Smooth muscle cell of the pulmonary artery (primary cell): ENCODE measurements around the gene TNN. TPM values are rescaled to one million over a fixed set of nuclear protein-coding genes. Genes with fewer than 3 reads are reported as not detected.

Source experiments
- total RNA-seq: library from RNA; depleted of rRNA; stranded (reverse); fragments of >200 nt; gene quantifications from 2 replicates; pipeline ENCODE4 v1.2.3, GENCODE V29; 2014

TNN gene
- total RNA-seq: 0.03 TPM in 1 of 2 replicates, not detected in the other

GRCh38 chr1:175067362-175068106 lies at the start of gene TNN:
TNN (plus strand) TSS chr1:175067833; CDS start chr1:175077419, 9,586 bp downstream.

GRCh38 chr1:175023043-175023921 lies 44.4 kb upstream of the TNN start, which contains the start of gene MRPS14:
MRPS14 (minus strand) TSS chr1:175023425; CDS start chr1:175023408, 17 bp downstream.

GRCh38 chr1:175192630-175193526 lies 125.2 kb downstream of the TNN start, which contains the start of gene KIAA0040:
KIAA0040 (minus strand) TSS chr1:175192776; CDS start chr1:175161013, 31,763 bp downstream.

Other genes starting within 250 kb of the TNN start
- gene CACYBP, start 67.9 kb upstream of the TNN start, total RNA-seq: 181 and 205 TPM in 2 replicates
- 16.4 and 23.7 TPM in 2 replicates for gene MRPS14, start 44.4 kb upstream of the TNN start, total RNA-seq
- gene KIAA0040, start 124.9 kb downstream of the TNN start, total RNA-seq: 1.5 TPM in 2 replicates